ENCODE data around the gene FAM20C.

FAM20C gene

GRCh38 chr7:164882-165660 lies 27.3 kb upstream of the FAM20C start:
- TF ChIP-seq GATA2 (IDR thresholded peaks at IDR 0.05; ENCODE audit: low read depth, low read length) (no peak), GATA3 (IDR thresholded peaks at IDR 0.05; ENCODE audit: low read depth, low read length) (no peak)

DNA sequence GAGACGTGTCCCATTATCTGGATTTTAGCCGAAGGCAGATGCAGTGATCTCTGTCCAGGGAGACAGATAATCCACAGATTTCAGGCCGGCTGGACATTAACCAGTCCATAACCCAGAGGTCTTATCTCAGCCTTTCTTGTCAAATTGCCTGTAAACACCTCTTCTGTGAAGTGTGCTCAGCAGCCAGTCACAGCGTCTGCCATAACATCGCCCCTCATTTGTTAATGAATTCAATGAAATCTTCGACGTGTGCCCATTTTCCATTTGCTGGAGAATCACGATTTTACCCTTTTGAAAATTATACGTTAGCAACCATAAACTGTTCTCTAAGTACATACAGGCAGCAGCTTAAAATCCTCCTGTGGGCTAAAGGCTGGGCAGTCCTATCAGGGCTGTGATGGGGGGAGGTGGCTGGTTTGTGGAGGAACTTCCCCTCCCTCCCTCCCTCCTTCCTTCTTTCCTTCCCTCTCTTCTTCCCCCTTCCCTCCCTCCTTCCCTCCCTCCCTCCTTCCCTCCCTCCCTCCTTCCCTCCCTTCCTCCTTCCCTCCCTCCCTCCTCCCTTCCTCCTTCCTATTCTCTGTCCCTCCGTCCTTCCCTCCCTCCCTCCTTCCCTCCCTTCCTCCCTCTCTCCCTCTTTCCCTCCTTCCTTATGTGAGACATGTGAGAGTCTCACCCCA lies 26.6 kb upstream of the FAM20C start:
- no peak for TF ChIP-seq GATA3 (IDR thresholded peaks at IDR 0.05; ENCODE audit: low read depth, low read length)
- peak; percentile 84 for TF ChIP-seq GATA2 (IDR thresholded peaks at IDR 0.05; ENCODE audit: low read depth, low read length)

DNA sequence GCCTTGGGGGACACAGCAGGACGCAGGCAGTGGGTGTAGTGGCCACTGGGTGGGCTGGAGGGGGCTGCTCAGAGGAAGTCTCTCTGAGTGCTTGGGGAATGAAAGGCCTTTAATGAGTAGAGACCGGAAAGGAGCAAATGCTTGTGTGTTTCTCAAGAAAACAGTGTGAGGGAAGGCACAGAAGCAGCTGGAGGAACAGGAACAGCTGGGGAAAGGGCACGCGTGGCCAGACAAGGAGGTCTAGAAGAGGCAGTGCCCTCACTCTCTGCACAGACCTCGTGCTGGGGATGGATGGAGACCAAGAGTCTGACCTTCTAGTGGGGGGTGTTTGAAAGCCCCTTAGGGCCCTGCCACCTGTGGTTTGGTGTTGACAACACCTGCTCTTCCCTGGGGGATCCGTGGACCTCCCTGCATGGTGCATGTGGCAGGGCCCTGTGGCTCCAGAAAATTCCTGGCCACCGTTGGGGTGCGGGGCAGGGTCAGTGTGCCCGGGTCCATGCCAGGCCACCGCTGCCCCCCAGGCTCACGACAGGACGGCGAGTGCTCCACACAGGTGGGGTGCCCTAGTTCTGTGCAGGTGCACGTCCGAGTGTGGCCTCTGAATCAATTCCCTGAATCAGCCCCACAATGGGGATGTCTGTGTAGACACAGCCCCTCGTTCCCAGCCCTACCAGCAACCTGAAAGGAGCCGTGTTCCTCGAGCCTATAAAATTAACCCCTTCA lies 25.9 kb upstream of the FAM20C start:
- TF ChIP-seq GATA3 (IDR thresholded peaks at IDR 0.05; ENCODE audit: low read depth, low read length) (no peak), GATA2 (IDR thresholded peaks at IDR 0.05; ENCODE audit: low read depth, low read length) (no peak)

- TF ChIP-seq GATA2 (IDR thresholded peaks at IDR 0.05; ENCODE audit: low read depth, low read length), result no peak
- no peak for TF ChIP-seq GATA3 (IDR thresholded peaks at IDR 0.05; ENCODE audit: low read depth, low read length)
Observed at GRCh38 chr7:167090-167855, 25.1 kb upstream of the FAM20C start.

DNA sequence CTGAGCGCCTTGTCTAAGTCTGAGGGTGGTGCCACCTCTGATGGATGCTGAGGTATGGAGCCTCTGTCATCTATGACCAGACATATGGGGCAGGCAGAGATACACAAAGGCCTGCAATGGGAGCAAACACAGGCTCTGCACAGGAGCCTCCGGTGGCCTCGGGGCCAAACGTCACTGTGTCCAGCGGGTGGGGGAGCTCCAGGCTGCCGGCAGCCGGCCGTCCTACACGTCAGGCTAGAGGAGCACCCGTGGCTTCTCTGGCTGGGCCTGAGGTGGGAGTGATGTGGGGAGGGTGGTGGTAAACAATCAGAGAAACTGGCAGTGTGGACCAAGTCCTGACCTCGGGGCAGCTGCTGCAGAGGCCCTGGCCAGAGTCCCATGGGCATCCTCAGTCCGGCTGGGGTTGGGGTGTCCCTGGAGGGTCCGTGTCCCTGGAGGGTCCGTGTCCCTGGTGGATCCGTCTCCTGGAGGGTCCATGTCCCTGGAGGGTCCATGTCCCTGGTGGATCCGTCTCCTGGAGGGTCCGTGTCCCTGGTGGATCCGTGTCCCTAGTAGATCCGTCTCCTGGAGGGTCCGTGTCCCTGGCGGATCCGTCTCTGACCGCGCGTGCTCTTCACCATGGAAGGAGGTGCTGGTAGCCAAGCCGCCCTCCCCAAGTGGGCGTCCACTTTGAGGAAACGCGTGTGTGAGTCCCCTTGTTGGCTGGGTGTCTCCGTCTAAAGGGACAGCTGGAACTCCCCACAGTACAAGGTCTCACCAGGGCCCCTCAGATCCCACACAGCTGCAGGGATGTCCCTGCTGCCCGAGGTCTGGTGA lies 24.2 kb upstream of the FAM20C start:
- no peak for TF ChIP-seq GATA3 (IDR thresholded peaks at IDR 0.05; ENCODE audit: low read depth, low read length)
- no peak for TF ChIP-seq GATA2 (IDR thresholded peaks at IDR 0.05; ENCODE audit: low read depth, low read length)

DNA sequence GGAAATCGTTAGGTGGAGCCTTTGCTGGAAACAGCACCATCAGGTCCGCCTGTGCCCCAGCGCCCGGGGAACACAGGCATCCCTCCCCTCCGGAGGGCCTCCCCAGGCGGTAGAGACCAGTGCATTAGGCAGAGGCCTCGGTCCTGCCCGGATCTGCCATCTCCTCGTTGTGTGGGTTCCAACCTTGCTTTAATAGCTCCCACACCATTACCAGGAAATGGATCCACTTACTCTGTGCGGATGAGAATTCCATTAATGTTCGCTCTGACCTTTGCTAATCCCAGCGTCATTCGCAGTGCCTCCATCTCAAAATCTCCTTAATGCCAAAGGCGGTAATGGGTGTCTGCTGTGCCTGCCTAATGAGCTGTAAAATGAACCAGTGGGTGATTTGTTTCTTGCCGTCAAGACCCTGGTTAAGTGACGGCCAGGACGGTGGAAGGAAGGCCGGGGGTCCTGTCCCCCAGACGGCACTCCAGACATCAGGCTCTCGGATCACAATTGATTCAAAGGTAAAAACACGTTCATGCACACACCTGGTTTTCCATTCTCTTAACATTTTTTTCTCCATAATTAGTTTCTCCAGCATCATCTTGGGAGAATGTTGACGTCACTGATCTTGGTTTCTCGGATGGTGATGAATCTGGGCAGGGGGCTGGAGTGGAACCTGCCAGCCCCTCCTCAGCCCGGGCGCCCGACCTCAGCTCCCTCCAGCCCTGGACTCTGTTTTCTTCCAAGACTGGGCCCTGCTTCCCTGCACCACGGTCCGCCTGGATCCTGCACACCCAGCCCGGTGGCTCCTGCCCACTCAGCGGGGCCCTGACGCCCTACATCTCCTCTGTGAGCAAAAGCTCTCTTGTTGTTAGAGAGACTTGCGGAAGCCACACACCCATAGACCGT lies 22.8 kb upstream of the FAM20C start:
- TF ChIP-seq GATA2 (IDR thresholded peaks at IDR 0.05; ENCODE audit: low read depth, low read length) (no peak), GATA3 (IDR thresholded peaks at IDR 0.05; ENCODE audit: low read depth, low read length) (no peak)

DNA sequence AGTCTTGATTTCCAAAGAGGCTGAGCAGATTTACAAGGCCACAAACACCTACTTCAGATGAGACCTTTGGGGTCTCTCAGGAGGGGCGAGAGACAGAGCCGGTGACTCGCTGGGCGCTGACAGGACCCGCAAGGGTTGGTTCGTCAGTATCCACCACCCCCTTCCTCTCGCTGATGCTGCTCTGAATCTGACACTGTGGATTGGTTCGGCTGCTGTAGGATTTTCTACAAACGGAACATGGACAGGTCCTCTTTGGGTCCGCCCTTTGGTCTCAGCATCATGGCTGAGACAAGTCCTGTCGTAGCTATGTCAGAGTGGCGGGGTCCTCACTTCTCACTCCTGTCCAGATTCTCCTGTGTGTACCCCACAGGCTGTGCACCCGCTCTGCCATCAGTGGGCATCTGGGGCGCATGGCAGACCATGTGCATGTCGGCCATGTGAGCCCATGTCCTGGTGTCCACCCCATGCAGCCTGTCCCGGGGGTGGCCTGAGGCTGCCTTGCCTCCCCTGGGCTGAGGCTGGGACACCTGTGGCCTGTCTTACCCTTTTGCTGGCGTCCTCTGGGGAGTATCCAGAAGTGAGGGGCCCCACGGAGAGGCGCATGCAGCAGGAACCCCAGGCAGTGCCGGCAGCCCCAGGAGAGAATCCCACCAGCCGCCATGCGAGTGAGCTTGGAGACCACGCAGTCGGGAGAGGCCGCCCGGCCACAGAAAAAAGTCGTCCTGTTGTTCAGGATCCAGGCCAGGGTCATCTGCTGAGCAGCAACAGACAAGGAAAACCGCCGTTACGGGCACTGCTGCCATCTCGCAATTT lies 21.6 kb upstream of the FAM20C start:
- TF ChIP-seq GATA3 (IDR thresholded peaks at IDR 0.05; ENCODE audit: low read depth, low read length) (no peak), GATA2 (IDR thresholded peaks at IDR 0.05; ENCODE audit: low read depth, low read length) (no peak)

DNA sequence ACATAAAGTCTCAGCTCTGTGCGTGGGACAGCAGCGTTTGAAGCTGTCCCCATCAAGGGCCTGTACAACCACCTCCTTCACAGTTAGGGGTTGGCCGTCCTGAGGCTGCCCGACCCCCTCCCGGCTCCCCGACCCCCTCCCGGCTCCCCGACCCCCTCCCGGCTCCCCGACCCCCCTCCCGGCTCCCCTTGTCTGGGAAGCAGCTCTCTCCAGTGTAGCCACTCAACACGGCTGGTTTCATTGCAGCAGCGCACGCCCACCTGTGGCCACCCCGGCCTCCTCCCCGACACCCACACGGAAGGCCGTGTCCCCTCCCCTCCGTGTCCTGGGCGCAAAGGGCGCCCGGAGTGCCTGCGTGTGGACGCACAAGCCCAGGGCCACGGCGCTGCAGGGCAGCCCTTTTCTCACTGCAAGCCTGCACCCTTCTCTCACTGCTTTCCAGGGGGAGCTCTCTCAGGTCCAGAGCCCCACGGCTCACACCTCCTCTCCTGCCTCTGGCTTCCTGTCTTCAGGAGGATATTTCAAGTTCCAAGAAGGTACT lies 20.9 kb upstream of the FAM20C start:
- no peak for TF ChIP-seq GATA3 (IDR thresholded peaks at IDR 0.05; ENCODE audit: low read depth, low read length)
- TF ChIP-seq GATA2 (IDR thresholded peaks at IDR 0.05; ENCODE audit: low read depth, low read length), result no peak

GRCh38 chr7:171912-172515 lies 20.4 kb upstream of the FAM20C start:
- no peak for TF ChIP-seq GATA2 (IDR thresholded peaks at IDR 0.05; ENCODE audit: low read depth, low read length)
- no peak for TF ChIP-seq GATA3 (IDR thresholded peaks at IDR 0.05; ENCODE audit: low read depth, low read length)

DNA sequence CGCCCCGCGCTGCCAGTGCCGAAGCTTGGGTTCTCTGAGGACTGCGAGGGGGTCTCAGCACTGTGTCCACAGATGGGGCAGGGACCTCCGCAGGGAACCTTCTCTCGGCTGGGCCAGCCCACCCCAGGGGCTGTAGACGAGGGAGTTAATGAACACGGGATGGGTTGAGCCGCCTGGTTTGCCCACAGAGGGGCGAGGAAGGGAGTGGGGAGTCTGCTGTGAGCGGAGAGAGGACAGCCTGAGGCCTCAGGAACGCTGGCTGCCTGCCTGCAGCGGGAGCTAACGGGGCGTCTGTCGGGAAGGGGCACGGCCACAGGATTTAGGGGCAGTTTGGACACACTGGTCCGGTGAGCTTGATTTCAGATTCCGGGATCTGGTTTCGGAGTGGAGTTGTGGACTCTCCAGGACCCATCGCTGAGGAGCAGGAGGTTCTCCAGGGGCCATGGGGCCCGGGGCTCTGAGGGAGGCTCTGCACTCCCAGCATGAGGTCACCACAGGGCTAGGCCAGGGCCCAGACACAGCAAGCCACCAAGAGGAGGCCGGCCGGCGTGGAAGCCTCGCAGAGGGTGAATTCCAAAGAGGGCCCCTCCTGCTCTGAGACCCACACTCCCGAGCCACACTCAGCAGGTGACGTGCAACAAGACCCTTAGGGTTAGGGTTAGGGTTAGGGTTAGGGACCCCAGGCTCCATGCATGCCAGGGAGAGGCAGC lies 19.0 kb upstream of the FAM20C start:
- TF ChIP-seq GATA2 (IDR thresholded peaks at IDR 0.05; ENCODE audit: low read depth, low read length) (no peak), GATA3 (IDR thresholded peaks at IDR 0.05; ENCODE audit: low read depth, low read length) (no peak)
